Ishikawa (cell line): ENCODE results near the gene SDSL.

Source experiments
- CEBPB ChIP-seq: IDR thresholded peaks from 2 replicates; pipeline ENCODE4 v1.6.1; 2012
- CREB1 ChIP-seq: IDR thresholded peaks from 2 replicates; pipeline ENCODE4 v1.6.1; 2012; ENCODE audit warnings: low read depth
- EGR1 ChIP-seq: IDR thresholded peaks from 2 replicates; pipeline ENCODE4 v1.6.1; 2012
- EP300 ChIP-seq: IDR thresholded peaks from 2 replicates; pipeline ENCODE4 v1.6.1; 2012; ENCODE audit warnings: borderline replicate concordance
- FOXM1 ChIP-seq: IDR thresholded peaks from 2 replicates; pipeline ENCODE4 v1.6.1; 2012; ENCODE audit warnings: low read depth, borderline replicate concordance
- NFIC ChIP-seq: IDR thresholded peaks from 2 replicates; pipeline ENCODE4 v1.6.1; 2012
- RAD21 ChIP-seq: IDR thresholded peaks from 2 replicates; pipeline ENCODE4 v1.6.1; 2012; ENCODE audit warnings: low read depth
- TAF1 ChIP-seq: IDR thresholded peaks from 2 replicates; pipeline ENCODE4 v1.6.1; 2012; ENCODE audit warnings: low read depth, mild to moderate bottlenecking
- TCF12 ChIP-seq: IDR thresholded peaks from 2 replicates; pipeline ENCODE4 v1.6.1; 2012; ENCODE audit warnings: low read depth
- TEAD4 ChIP-seq: IDR thresholded peaks from 2 replicates; pipeline ENCODE4 v1.6.1; 2012
- YY1 ChIP-seq: IDR thresholded peaks from 2 replicates; pipeline ENCODE4 v1.6.1; 2012; ENCODE audit warnings: low read depth
- ZBTB7A ChIP-seq: IDR thresholded peaks from 2 replicates; pipeline ENCODE4 v1.6.1; 2012; ENCODE audit warnings: low read depth
- TF ChIP-seq, protein P1 (sequence below): IDR thresholded peaks from 2 replicates; pipeline ENCODE4 v1.6.1; 2012
- TF ChIP-seq, protein P2 (sequence below): IDR thresholded peaks from 2 replicates; pipeline ENCODE4 v1.6.1; 2012
- TF ChIP-seq, protein P3 (sequence below): IDR thresholded peaks from 2 replicates; pipeline ENCODE4 v1.6.1; 2012; ENCODE audit warnings: low read depth, mild to moderate bottlenecking

Gene SDSL

DNA sequence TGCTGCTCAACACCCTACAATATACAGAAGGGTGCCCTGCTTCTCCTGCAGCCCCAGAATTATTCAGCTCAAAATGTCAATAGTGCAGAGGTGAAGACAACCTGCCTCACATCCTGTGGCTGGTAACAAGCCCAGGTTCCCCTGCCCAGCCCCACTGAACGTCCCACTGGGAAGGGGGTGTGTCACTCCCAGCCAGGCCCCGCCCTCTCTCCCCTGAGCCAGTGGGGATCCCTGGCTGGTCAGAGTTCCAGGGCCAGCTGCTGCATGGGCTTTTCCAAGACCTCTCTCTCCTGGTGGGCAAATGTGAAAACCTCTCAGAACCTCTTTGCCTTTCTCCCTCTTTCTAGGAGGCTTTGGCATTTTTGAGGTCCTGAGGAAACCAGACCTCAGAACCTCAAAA lies 63.1 kb downstream of the SDSL start:
- TF ChIP-seq RAD21 (no peak), CREB1 (no peak), CEBPB (no peak), FOXM1 (no peak), TCF12 (no peak), YY1 (no peak), TEAD4 (no peak), NFIC (no peak), EGR1 (no peak), EP300 (no peak), ZBTB7A (no peak)
- TF ChIP-seq, protein P1, sequence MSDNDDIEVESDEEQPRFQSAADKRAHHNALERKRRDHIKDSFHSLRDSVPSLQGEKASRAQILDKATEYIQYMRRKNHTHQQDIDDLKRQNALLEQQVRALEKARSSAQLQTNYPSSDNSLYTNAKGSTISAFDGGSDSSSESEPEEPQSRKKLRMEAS, result no peak
- TF ChIP-seq, protein P2, sequence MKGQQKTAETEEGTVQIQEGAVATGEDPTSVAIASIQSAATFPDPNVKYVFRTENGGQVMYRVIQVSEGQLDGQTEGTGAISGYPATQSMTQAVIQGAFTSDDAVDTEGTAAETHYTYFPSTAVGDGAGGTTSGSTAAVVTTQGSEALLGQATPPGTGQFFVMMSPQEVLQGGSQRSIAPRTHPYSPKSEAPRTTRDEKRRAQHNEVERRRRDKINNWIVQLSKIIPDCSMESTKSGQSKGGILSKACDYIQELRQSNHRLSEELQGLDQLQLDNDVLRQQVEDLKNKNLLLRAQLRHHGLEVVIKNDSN, result no peak
- TF ChIP-seq, protein P3, sequence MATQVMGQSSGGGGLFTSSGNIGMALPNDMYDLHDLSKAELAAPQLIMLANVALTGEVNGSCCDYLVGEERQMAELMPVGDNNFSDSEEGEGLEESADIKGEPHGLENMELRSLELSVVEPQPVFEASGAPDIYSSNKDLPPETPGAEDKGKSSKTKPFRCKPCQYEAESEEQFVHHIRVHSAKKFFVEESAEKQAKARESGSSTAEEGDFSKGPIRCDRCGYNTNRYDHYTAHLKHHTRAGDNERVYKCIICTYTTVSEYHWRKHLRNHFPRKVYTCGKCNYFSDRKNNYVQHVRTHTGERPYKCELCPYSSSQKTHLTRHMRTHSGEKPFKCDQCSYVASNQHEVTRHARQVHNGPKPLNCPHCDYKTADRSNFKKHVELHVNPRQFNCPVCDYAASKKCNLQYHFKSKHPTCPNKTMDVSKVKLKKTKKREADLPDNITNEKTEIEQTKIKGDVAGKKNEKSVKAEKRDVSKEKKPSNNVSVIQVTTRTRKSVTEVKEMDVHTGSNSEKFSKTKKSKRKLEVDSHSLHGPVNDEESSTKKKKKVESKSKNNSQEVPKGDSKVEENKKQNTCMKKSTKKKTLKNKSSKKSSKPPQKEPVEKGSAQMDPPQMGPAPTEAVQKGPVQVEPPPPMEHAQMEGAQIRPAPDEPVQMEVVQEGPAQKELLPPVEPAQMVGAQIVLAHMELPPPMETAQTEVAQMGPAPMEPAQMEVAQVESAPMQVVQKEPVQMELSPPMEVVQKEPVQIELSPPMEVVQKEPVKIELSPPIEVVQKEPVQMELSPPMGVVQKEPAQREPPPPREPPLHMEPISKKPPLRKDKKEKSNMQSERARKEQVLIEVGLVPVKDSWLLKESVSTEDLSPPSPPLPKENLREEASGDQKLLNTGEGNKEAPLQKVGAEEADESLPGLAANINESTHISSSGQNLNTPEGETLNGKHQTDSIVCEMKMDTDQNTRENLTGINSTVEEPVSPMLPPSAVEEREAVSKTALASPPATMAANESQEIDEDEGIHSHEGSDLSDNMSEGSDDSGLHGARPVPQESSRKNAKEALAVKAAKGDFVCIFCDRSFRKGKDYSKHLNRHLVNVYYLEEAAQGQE, result no peak

DNA sequence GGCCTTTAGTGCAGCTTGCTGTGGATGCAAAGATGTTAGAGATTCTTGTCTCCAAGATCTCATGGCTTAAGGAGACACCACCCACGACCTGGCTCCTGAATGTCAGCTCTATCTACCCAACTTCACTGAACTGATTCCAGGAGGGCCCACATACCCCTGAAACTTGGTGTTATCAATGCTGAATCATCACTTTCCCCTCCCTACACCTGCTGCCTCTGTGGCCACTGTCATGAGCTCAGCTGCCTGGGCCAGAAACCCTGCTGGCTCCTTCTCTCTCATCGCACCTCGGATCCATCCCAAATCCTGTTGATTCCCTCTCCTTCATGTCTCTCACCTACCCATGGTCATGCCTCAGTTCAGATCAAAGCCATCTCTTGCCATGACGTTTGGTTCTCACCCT lies 64.5 kb downstream of the SDSL start:
- TF ChIP-seq, protein P1, result no peak
- TF ChIP-seq TEAD4 (no peak), CEBPB (no peak), FOXM1 (no peak), TAF1 (no peak), EP300 (no peak), CREB1 (no peak), ZBTB7A (no peak), YY1 (no peak), NFIC (no peak), TCF12 (no peak), EGR1 (no peak), RAD21 (no peak)
- TF ChIP-seq, protein P3, result no peak
- TF ChIP-seq, protein P2, result no peak
